Spleen (tissue), 11 donors: ENCODE results near the gene BLNK. TPM values are rescaled to one million over a fixed set of nuclear protein-coding genes. Genes with fewer than 3 reads are reported as not detected.

ENCODE experiments used
- DNase-seq: peaks from one replicate; pipeline ENCODE4 v3.0.0-alpha.2; 2020
- H3K27ac ChIP-seq, 8 donors: fragments of 200-600 bp; sonication (generic) in 7 of 8; 1 replicate in 4 of 8; 2 replicates in 4 of 8; pipeline versions ENCODE4 v1.5.0 to v1.8.0; 2016 to 2021; ENCODE audit warnings: inconsistent platforms in 4 of 8, mild to moderate bottlenecking in 4 of 8, moderate library complexity in 1 of 8
- H3K27me3 ChIP-seq, 7 donors: fragments of 200-600 bp; sonication (generic) in 6 of 7; replicated peaks in 1 of 7; 1 replicate in 4 of 7; 2 replicates in 3 of 7; pipeline versions ENCODE4 v1.5.0 to v1.8.0; 2016 to 2021; ENCODE audit warnings: inconsistent platforms in 3 of 7, mild to moderate bottlenecking in 1 of 7
- H3K36me3 ChIP-seq, 6 donors: fragments of 200-600 bp; sonication (generic) in 5 of 6; 1 replicate in 4 of 6; 2 replicates in 2 of 6; pipeline versions ENCODE4 v1.5.0 to v1.8.0; 2016 to 2021; ENCODE audit warnings: inconsistent platforms in 2 of 6
- H3K4me1 ChIP-seq, 6 donors: fragments of 200-600 bp; sonication (generic) in 5 of 6; 1 replicate in 3 of 6; 2 replicates in 3 of 6; pipeline versions ENCODE4 v1.5.0 to v1.8.0; 2016 to 2021; ENCODE audit warnings: inconsistent platforms in 3 of 6
- H3K4me3 ChIP-seq, 8 donors: fragments of 200-600 bp; sonication (generic) in 7 of 8; 1 replicate in 4 of 8; 2 replicates in 4 of 8; pipeline versions ENCODE4 v1.5.0 to v1.8.0; 2016 to 2021; ENCODE audit warnings: inconsistent platforms in 4 of 8, mild to moderate bottlenecking in 4 of 8, moderate library complexity in 2 of 8
- H3K9me3 ChIP-seq, 8 donors: fragments of 200-600 bp; sonication (generic) in 7 of 8; 1 replicate in 4 of 8; 2 replicates in 4 of 8; pipeline versions ENCODE4 v1.5.0 to v1.8.0; 2016 to 2021; ENCODE audit warnings: inconsistent platforms in 4 of 8
- POLR2A ChIP-seq, 3 donors: fragments of 450-650 bp; IDR thresholded peaks; one replicate each; pipeline ENCODE4 v1.5.1; 2017; ENCODE audit warnings: antibody characterized with exemption in 3 of 3, mild to moderate bottlenecking in 1 of 3
- POLR2AphosphoS5 ChIP-seq, 3 donors: sonication (generic); formaldehyde crosslinking; IDR thresholded peaks; one replicate each; pipeline ENCODE4 v1.5.1; 2017; ENCODE audit warnings: antibody characterized with exemption in 3 of 3
- WGBS, 5 donors: extraction: QIAGEN DNeasy Blood & Tissue Kit in 3 of 5; methylation state at CpG; one replicate each; pipeline versions ENCODE4 v1.1.5 to v1.1.7; 2013 to 2018; 5-methylcytosine and 5-hydroxymethylcytosine counted together
- intact Hi-C: fragments of 100-400 bp; cut with DNase I; formaldehyde crosslinking; loops from one replicate; pipeline ENCODE4 v1.15.0; 2023; ENCODE audit warnings: low total_unique reads
- polyA plus RNA-seq, 3 donors: library from polyadenylated mRNA; stranded (reverse); fragments of 200-250 nt; gene quantifications; one replicate each; pipeline ENCODE4 v1.2.1, GENCODE V29; 2013
- total RNA-seq, 7 donors: library from RNA; depleted of rRNA in 3 of 7; stranded (reverse); fragments of >200 nt in 3 of 7; fragmentation: NEBNext Ultra II Directional in 4 of 7; extraction: Animal tissue kit (Norgen Biotek cat#: 25700) in 4 of 7; gene quantifications; one replicate each; pipeline versions ENCODE4 v1.1.0 to v1.2.1, GENCODE V29; 2016 to 2021
- TF ChIP-seq, protein P1 (sequence below), 11 experiments: fragments of 200-600 bp in 7 of 11; fragments of 450-650 bp in 4 of 11; sonication (generic) in 4 of 11; IDR thresholded peaks in 8 of 11; conservative IDR thresholded peaks in 3 of 11; 1 replicate in 7 of 11; 2 replicates in 4 of 11; pipeline versions ENCODE4 v1.4.0 to v1.8.0; 2016 to 2021; ENCODE audit warnings: antibody characterized with exemption in 11 of 11, inconsistent platforms in 4 of 11, mild to moderate bottlenecking in 1 of 11
- donor health status: healthy with polysubstance abuse.
- donor health status: DM: no; HTN: no; CAD: no; lungs with moderate emphysema.
- donor health status: DM: no; HTN: no; CAD: no.
- donor health status: Bipolar disorder and iron deficiency.
- donor health status: healthy.
- donor health status: DM: no; HTN: no; CAD: no.
- donor health status: DM: yes; HTN: yes; CAD: no.

BLNK gene
- total and polyA plus RNA-seq, 10 donors: 63.7 to 128 (median 91.0) TPM

DNA sequence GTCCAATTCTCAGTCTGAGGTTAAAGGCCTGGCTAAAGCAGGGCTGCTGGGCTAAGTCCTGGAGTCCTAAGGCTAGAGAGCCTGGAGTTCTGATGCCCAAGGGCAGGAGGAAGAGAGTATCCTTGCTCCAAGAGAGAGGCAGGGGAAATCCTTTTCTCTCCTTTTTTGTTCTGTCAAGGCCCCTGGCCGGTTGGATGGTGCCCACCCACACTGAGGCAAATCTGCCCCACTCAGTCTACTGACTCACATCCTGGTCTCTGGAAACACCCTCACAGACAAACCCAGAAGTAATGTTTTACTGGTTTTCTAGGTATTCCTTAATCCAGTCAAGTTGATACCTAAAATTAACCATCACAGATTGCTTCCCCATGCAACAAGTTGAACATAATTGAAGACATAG lies 118.3 kb downstream of the BLNK start:
- TF ChIP-seq POLR2AphosphoS5 (IDR thresholded peaks at IDR 0.05) (no peak), POLR2A (IDR thresholded peaks at IDR 0.05) (no peak)
- TF ChIP-seq, protein P1, sequence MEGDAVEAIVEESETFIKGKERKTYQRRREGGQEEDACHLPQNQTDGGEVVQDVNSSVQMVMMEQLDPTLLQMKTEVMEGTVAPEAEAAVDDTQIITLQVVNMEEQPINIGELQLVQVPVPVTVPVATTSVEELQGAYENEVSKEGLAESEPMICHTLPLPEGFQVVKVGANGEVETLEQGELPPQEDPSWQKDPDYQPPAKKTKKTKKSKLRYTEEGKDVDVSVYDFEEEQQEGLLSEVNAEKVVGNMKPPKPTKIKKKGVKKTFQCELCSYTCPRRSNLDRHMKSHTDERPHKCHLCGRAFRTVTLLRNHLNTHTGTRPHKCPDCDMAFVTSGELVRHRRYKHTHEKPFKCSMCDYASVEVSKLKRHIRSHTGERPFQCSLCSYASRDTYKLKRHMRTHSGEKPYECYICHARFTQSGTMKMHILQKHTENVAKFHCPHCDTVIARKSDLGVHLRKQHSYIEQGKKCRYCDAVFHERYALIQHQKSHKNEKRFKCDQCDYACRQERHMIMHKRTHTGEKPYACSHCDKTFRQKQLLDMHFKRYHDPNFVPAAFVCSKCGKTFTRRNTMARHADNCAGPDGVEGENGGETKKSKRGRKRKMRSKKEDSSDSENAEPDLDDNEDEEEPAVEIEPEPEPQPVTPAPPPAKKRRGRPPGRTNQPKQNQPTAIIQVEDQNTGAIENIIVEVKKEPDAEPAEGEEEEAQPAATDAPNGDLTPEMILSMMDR (IDR thresholded peaks at IDR 0.05 in 8 of 11, conservative IDR thresholded peaks at IDR 0.05 in 3 of 11): no peak
- Histone ChIP-seq H3K36me3 (peaks cover 0 to 96% (median 71%) of the 10 kb centered on the region in 6 donors), H3K27ac (no peak overlapping the region), H3K4me3 (no peak overlapping the region), H3K9me3 (no peaks in the 10 kb centered on the region), H3K27me3 (no peaks in the 10 kb centered on the region), H3K4me1 (no peaks in the 10 kb centered on the region)
- no peak for DNase-seq
- 33 to 83% (median 59%) methylated on average over 1 of the region's 1 CpG for WGBS, 5 donors
- intact Hi-C loops: no loop called here

DNA sequence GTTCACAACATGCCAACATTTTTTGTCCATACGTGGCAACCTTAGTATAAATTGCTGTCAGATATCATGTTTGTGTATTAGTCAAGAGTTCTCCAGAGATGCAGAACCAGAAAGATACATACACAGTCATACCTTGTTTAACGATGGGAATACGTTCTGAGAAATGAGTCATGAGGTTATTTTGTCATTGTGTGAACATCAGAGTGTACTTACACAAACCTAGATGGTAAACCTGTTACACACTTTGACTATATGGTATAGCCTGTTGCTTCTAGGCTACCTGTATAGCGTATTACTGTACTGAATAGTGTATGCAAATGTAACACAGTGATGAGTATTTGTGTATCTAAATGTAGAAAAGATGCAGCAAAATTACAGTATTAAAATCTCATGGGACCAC lies 118.9 kb downstream of the BLNK start:
- intact Hi-C loops: no loop called here
- H3K4me3 ChIP-seq: no peak overlapping the region
- DNase-seq: no peak
- H3K9me3 ChIP-seq: no peaks in the 10 kb centered on the region
- H3K27me3 ChIP-seq: no peaks in the 10 kb centered on the region
- no peaks in the 10 kb centered on the region for H3K4me1 ChIP-seq
- WGBS, 5 donors: 81 to 92% (median 90%) methylated on average over 4 of the region's 4 CpGs
- TF ChIP-seq POLR2AphosphoS5 (IDR thresholded peaks at IDR 0.05) (no peak), POLR2A (IDR thresholded peaks at IDR 0.05) (no peak)
- TF ChIP-seq, protein P1 (IDR thresholded peaks at IDR 0.05 in 8 of 11, conservative IDR thresholded peaks at IDR 0.05 in 3 of 11): no peak
- peaks cover 0 to 96% (median 68%) of the 10 kb centered on the region in 6 donors for H3K36me3 ChIP-seq
- H3K27ac ChIP-seq: no peak overlapping the region

Other genes with a start within 250 kb of the BLNK start
- gene CCNJ, start 228.0 kb downstream of the BLNK start, total RNA-seq: 10 to 100 TPM in 5 of 7 donors, 1 to 10 TPM in 2; 7.8 to 11.8 (median 10.3) TPM
- 1 to 10 TPM; 2.2 to 3.6 (median 2.4) TPM for gene CCNJ, start 228.0 kb downstream of the BLNK start, polyA plus RNA-seq
- gene ZNF518A, start 141.3 kb downstream of the BLNK start, total RNA-seq: 10 to 100 TPM; 22.0 to 45.7 (median 34.0) TPM
- 1 to 10 TPM; 5.1 to 6.6 (median 6.4) TPM for gene ZNF518A, start 141.3 kb downstream of the BLNK start, polyA plus RNA-seq
- under 1 TPM in 1 of 7 donors, not detected in 6; 0.59 TPM for gene DNTT, start 32.9 kb upstream of the BLNK start, total RNA-seq
- under 1 TPM in 1 of 3 donors, not detected in 2; 0.08 TPM for gene DNTT, start 32.9 kb upstream of the BLNK start, polyA plus RNA-seq
- not detected for gene OPALIN, start 87.4 kb upstream of the BLNK start, total RNA-seq
- gene OPALIN, start 87.4 kb upstream of the BLNK start, polyA plus RNA-seq: not detected
- gene TLL2, start 242.4 kb upstream of the BLNK start, total RNA-seq: under 1 TPM; 0.26 to 0.75 (median 0.34) TPM
- under 1 TPM; 0.23 to 0.46 (median 0.35) TPM for gene TLL2, start 242.4 kb upstream of the BLNK start, polyA plus RNA-seq